A549 (cell line): Measurements from ENCODE around the gene UBE2H.

Source experiments
- CEBPB ChIP-seq, 2 experiments: fragments of >200 bp in 1 of 2; sonication (Bioruptor Twin) in 1 of 2; formaldehyde crosslinking in 1 of 2; IDR thresholded peaks; 2 replicates each; pipeline ENCODE4 v1.6.1; 2012 to 2016
- CTCF ChIP-seq: fragments of >200 bp; sonication (Bioruptor Twin); formaldehyde crosslinking; IDR thresholded peaks from 3 replicates; pipeline ENCODE4 v1.5.1; 2016
- MYC ChIP-seq: IDR thresholded peaks from 2 replicates; pipeline ENCODE4 v1.6.1; 2012; ENCODE audit warnings: mild to moderate bottlenecking, inconsistent platforms, low read length, improper control_type of control experiment, borderline replicate concordance
- RAD21 ChIP-seq, 2 experiments: fragments of >200 bp in 1 of 2; sonication (Bioruptor Twin) in 1 of 2; formaldehyde crosslinking in 1 of 2; IDR thresholded peaks in 1 of 2; conservative IDR thresholded peaks in 1 of 2; 2 replicates in 1 of 2; 3 replicates in 1 of 2; pipeline ENCODE4 v1.6.1; 2012 to 2018; ENCODE audit warnings: inconsistent platforms in 1 of 2
- RFX5 ChIP-seq: fragments of 450-650 bp; IDR thresholded peaks from 2 replicates; pipeline ENCODE4 v1.7.1; 2014; ENCODE audit warnings: antibody characterized with exemption, mild to moderate bottlenecking, moderate library complexity

GRCh38 chr7:129857313-129857712 lies 95.4 kb downstream of the UBE2H start:
- TF ChIP-seq MYC (no peak), CTCF (no peak), RAD21 (conservative IDR thresholded peaks at IDR 0.05 in 1 of 2, IDR thresholded peaks at IDR 0.05 in 1 of 2) (no peak), CEBPB (IDR thresholded peaks at IDR 0.05) (no peak), RFX5 (no peak)
